Psoas muscle (tissue), 8 donors: ENCODE measurements around the gene KRT1. TPM values are rescaled to one million over a fixed set of nuclear protein-coding genes. Genes with fewer than 3 reads are reported as not detected.

Experiments used
- ATAC-seq, 4 donors: fragments of 200-7000 bp; cut with Tn5 transposase; one replicate each; pipeline ENCODE4 v1.9.1; 2020; ENCODE audit warnings: moderate library complexity in 3 of 4, mild to moderate bottlenecking in 2 of 4
- DNase-seq, 2 donors: peaks; one replicate each; pipeline ENCODE4 v3.0.0-alpha.2; 2020
- H3K27ac ChIP-seq: fragments of 200-600 bp; one replicate; pipeline ENCODE4 v1.8.0; 2022
- H3K27me3 ChIP-seq, 3 donors: fragments of 200-600 bp in 1 of 3; one replicate each; pipeline versions ENCODE4 v1.6.1 to v1.8.0; 2013 to 2022; ENCODE audit warnings: low read length in 2 of 3, mild to moderate bottlenecking in 2 of 3, moderate library complexity in 1 of 3; ENCODE audit not compliant: insufficient read depth in 3 of 3
- H3K36me3 ChIP-seq, 2 donors: fragments of 200-600 bp in 1 of 2; one replicate each; pipeline versions ENCODE4 v1.6.1 to v1.8.0; 2013 to 2022; ENCODE audit warnings: low read depth in 1 of 2, mild to moderate bottlenecking in 1 of 2, moderate library complexity in 1 of 2; ENCODE audit not compliant: insufficient read depth in 1 of 2
- H3K4me1 ChIP-seq: fragments of 200-600 bp; one replicate; pipeline ENCODE4 v1.8.0; 2022
- H3K4me3 ChIP-seq: fragments of 200-600 bp; one replicate; pipeline ENCODE4 v1.8.0; 2022; ENCODE audit warnings: mild to moderate bottlenecking
- H3K9me3 ChIP-seq: fragments of 200-600 bp; one replicate; pipeline ENCODE4 v1.8.0; 2022
- CTCF ChIP-seq: fragments of 200-600 bp; IDR thresholded peaks from one replicate; pipeline ENCODE4 v1.8.0; 2022; ENCODE audit warnings: antibody characterized with exemption
- WGBS, 3 donors: extraction: QIAGEN DNeasy Blood & Tissue Kit; methylation state at CpG; one replicate each; pipeline versions ENCODE4 v1.1.6 to v1.1.7; 2013; 5-methylcytosine and 5-hydroxymethylcytosine counted together
- intact Hi-C, 2 donors: fragments of 100-400 bp; cut with DNase I; formaldehyde crosslinking; loops; one replicate each; pipeline versions ENCODE4 v1.11.0 to v1.14.2; 2022
- polyA plus RNA-seq, 3 donors: library from polyadenylated mRNA; stranded (reverse); fragments of 200-250 nt; gene quantifications; one replicate each; pipeline ENCODE4 v1.2.3, GENCODE V29; 2013
- total RNA-seq, 4 donors: library from RNA; stranded (reverse); fragmentation: NEBNext Ultra II Directional in 2 of 4; extraction: Animal tissue kit (Norgen Biotek cat#: 25700) in 2 of 4; gene quantifications; one replicate each; pipeline versions ENCODE4 v1.2.1 to v1.2.4, GENCODE V29; 2021 to 2023
- donor health status: healthy with polysubstance abuse.
- donor health status: DM: no; HTN: no; CAD: no; lungs with moderate emphysema.
- donor health status: Bipolar disorder and iron deficiency.
- donor health status: healthy.
- donor health status: DM: yes; HTN: yes; CAD: no.
- donor health status: DM: no; HTN: no; CAD: no.
- donor health status: DM: no; HTN: no; CAD: no.
- donor health status: DM: yes; HTN: yes; CAD: no.

Gene KRT1
- total and polyA plus RNA-seq, 7 donors, result 0.13 to 1.1 (median 0.20) TPM; not detected in 3

GRCh38 chr12:52702338-52702737 lies 22.1 kb upstream of the KRT1 start:
- H3K4me3 ChIP-seq, result no peak overlapping the region
- no peak for TF ChIP-seq CTCF
- intact Hi-C loops, result no loop called here
- WGBS, 3 donors, result 76 to 78% (median 78%) methylated on average over 2 of the region's 2 CpGs
- H3K27me3 ChIP-seq, result peaks cover 0 to 18% (median 0%) of the 10 kb centered on the region in 3 donors
- no peak overlapping the region for H3K27ac ChIP-seq
- DNase-seq (no peak), ATAC-seq (no peak)
- no peaks in the 10 kb centered on the region for H3K4me1 ChIP-seq
- H3K36me3 ChIP-seq, result no peaks in the 10 kb centered on the region
- no peaks in the 10 kb centered on the region for H3K9me3 ChIP-seq

- no peak overlapping the region for H3K27ac ChIP-seq
- 70 to 78% (median 71%) methylated on average over 12 of the region's 12 CpGs for WGBS, 3 donors
- peaks cover 0 to 19% (median 0%) of the 10 kb centered on the region in 3 donors for H3K27me3 ChIP-seq
- no peak for TF ChIP-seq CTCF
- DNase-seq (no peak), ATAC-seq (no peak)
- no peak overlapping the region for H3K4me3 ChIP-seq
- intact Hi-C loops, result no loop called here
- H3K4me1 ChIP-seq, result no peaks in the 10 kb centered on the region
- H3K9me3 ChIP-seq, result no peaks in the 10 kb centered on the region
- H3K36me3 ChIP-seq, result no peaks in the 10 kb centered on the region
Observed at GRCh38 chr12:52701281-52701680, 21.1 kb upstream of the KRT1 start.

- Histone ChIP-seq H3K27me3 (peaks cover 0 to 21% (median 0%) of the 10 kb centered on the region in 3 donors), H3K4me3 (no peak overlapping the region), H3K36me3 (no peaks in the 10 kb centered on the region), H3K9me3 (no peaks in the 10 kb centered on the region), H3K27ac (no peak overlapping the region), H3K4me1 (no peaks in the 10 kb centered on the region)
- peak in 2 of 4 donors; percentile 21 to 32 for ATAC-seq
- TF ChIP-seq CTCF, result no peak
- no peak for DNase-seq
- intact Hi-C loops, result no loop called here
- 52 to 57% (median 53%) methylated on average over 2 of the region's 2 CpGs for WGBS, 3 donors
Observed at GRCh38 chr12:52699960-52700359, 19.8 kb upstream of the KRT1 start.

- Histone ChIP-seq H3K9me3 (no peaks in the 10 kb centered on the region), H3K36me3 (no peaks in the 10 kb centered on the region), H3K4me1 (no peaks in the 10 kb centered on the region), H3K27ac (no peak overlapping the region), H3K4me3 (no peak overlapping the region), H3K27me3 (peaks cover 0 to 19% (median 0%) of the 10 kb centered on the region in 3 donors)
- intact Hi-C loops, result no loop called here
- TF ChIP-seq CTCF, result no peak
- ATAC-seq (no peak), DNase-seq (no peak)
- 78 to 83% (median 79%) methylated on average over 2 of the region's 2 CpGs for WGBS, 3 donors
Observed at GRCh38 chr12:52699373-52699772, 19.2 kb upstream of the KRT1 start.

- Histone ChIP-seq H3K4me3 (no peak overlapping the region), H3K27me3 (peaks cover 0 to 19% (median 0%) of the 10 kb centered on the region in 3 donors), H3K9me3 (no peaks in the 10 kb centered on the region), H3K36me3 (no peaks in the 10 kb centered on the region), H3K4me1 (no peaks in the 10 kb centered on the region), H3K27ac (no peak overlapping the region)
- TF ChIP-seq CTCF, result no peak
- ATAC-seq (no peak), DNase-seq (no peak)
- intact Hi-C loops, result no loop called here
- 54 to 62% (median 55%) methylated on average over 11 of the region's 11 CpGs for WGBS, 3 donors
Observed at GRCh38 chr12:52698651-52699340, 18.6 kb upstream of the KRT1 start.
